OCI-LY7 (cell line): ENCODE results near the gene SAC3D1. TPM values are rescaled to one million over a fixed set of nuclear protein-coding genes. Genes with fewer than 3 reads are reported as not detected.

Experiments used
- BruUV-seq: library from RNA; stranded (reverse); fragments of 400-500 nt; replicated peaks from 2 replicates; lab custom pipeline; 2021; lab: Mats Ljungman, UMichigan
- CTCF ChIA-PET: fragments of 300-600 bp; sonication (Branson Sonifier 250); formaldehyde crosslinking; loops from one replicate; lab custom pipeline; 2022; ENCODE audit warnings: antibody characterized with exemption; ENCODE audit not compliant: unreplicated experiment; lab: Charles Lee
- POLR2A ChIA-PET: fragments of 300-600 bp; sonication (Branson Sonifier 250); formaldehyde crosslinking; loops from one replicate; lab custom pipeline; 2022; ENCODE audit warnings: antibody characterized with exemption; lab: Charles Lee
- DNase-seq: peaks from one replicate; pipeline ENCODE4 v3.0.0-alpha.2; 2015; ENCODE audit warnings: low spot score
- H2AFZ ChIP-seq: fragments of 200-600 bp; sonication (generic), shearing (Covaris generic); 2 replicates; pipeline ENCODE4 v1.6.1; 2014; ENCODE audit warnings: mild to moderate bottlenecking, antibody characterized with exemption, low read length, moderate library complexity
- H3K27ac ChIP-seq: fragments of 200-600 bp; sonication (generic); 2 replicates; pipeline ENCODE4 v1.5.1; 2014; ENCODE audit warnings: mixed run types, low read depth, mild to moderate bottlenecking, moderate library complexity, low read length, inconsistent platforms; ENCODE audit not compliant: poor library complexity, severe bottlenecking
- H3K36me3 ChIP-seq: fragments of 200-600 bp; sonication (generic); 2 replicates; pipeline ENCODE4 v1.6.1; 2014; ENCODE audit warnings: mild to moderate bottlenecking, antibody characterized with exemption, low read length, moderate library complexity, mixed read lengths; ENCODE audit not compliant: insufficient read depth
- H3K4me1 ChIP-seq: fragments of 200-600 bp; sonication (generic); 2 replicates; pipeline ENCODE4 v1.5.1; 2014; ENCODE audit warnings: mild to moderate bottlenecking, low read length; ENCODE audit not compliant: insufficient read depth, poor library complexity, severe bottlenecking
- H3K4me2 ChIP-seq: fragments of 200-600 bp; sonication (generic); 2 replicates; pipeline ENCODE4 v1.6.1; 2014; ENCODE audit warnings: mild to moderate bottlenecking, low read length
- H3K4me3 ChIP-seq: fragments of 200-600 bp; sonication (generic); 2 replicates; pipeline ENCODE4 v1.5.1; 2014; ENCODE audit warnings: mild to moderate bottlenecking, low read depth, low read length; ENCODE audit not compliant: poor library complexity, severe bottlenecking
- H3K79me2 ChIP-seq: fragments of 200-600 bp; sonication (generic); 2 replicates; pipeline ENCODE4 v1.6.1; 2016; ENCODE audit warnings: low read depth, mild to moderate bottlenecking, low read length, moderate library complexity, mixed read lengths; ENCODE audit not compliant: insufficient read depth
- H3K9me2 ChIP-seq: fragments of 200-600 bp; sonication (generic); 2 replicates; pipeline ENCODE4 v1.6.1; 2016; ENCODE audit warnings: mild to moderate bottlenecking, low read length, mixed read lengths; ENCODE audit not compliant: insufficient read depth
- H3K9me3 ChIP-seq: fragments of 200-600 bp; sonication (generic); 2 replicates; pipeline ENCODE4 v1.6.1; 2014; ENCODE audit warnings: mild to moderate bottlenecking, mixed run types, low read length, mixed read lengths
- H4K20me1 ChIP-seq: fragments of 200-600 bp; sonication (generic); 2 replicates; pipeline ENCODE4 v1.6.1; 2014; ENCODE audit warnings: mild to moderate bottlenecking, antibody characterized with exemption, low read length, moderate library complexity, mixed read lengths; ENCODE audit not compliant: insufficient read depth
- CTCF ChIP-seq: fragments of 200-600 bp; sonication (generic); conservative IDR thresholded peaks from 2 replicates; pipeline ENCODE4 v1.5.1; 2014; ENCODE audit warnings: mild to moderate bottlenecking, antibody characterized with exemption, low read length, moderate library complexity, mixed read lengths
- EZH2phosphoT487 ChIP-seq: fragments of 200-600 bp; sonication (generic); IDR thresholded peaks from 2 replicates; pipeline ENCODE4 v1.6.1; 2018; ENCODE audit warnings: low read depth, borderline replicate concordance, mild to moderate bottlenecking, mixed run types, antibody characterized with exemption, low read length, moderate library complexity, mixed read lengths
- intact Hi-C: fragments of 100-400 bp; cut with micrococcal nuclease; formaldehyde crosslinking; loops from one replicate; pipeline ENCODE4 v1.10.0; 2022; ENCODE audit not compliant: unreplicated experiment
- total RNA-seq, 2 experiments: library from RNA; depleted of rRNA in 1 of 2; stranded (reverse); fragments of >200 nt in 1 of 2; shearing (Covaris generic) in 1 of 2; gene quantifications; 2 replicates each; pipeline ENCODE4 v1.2.3, GENCODE V29; 2014 to 2022

The SAC3D1 gene
- total RNA-seq, 2 experiments from 2014 or later: 28.2 to 32.5 TPM

- no peaks in the 10 kb centered on the region for H3K9me2 ChIP-seq
- 0 out of 2 replicates have a peak, but pooled peaks cover 6% of the 10 kb centered on the region for H3K36me3 ChIP-seq
- TF ChIP-seq CTCF (no peak), EZH2phosphoT487 (no peak)
- no peak for DNase-seq
- peak overlapping the region; percentile 59 for H2AFZ ChIP-seq
- intact Hi-C loops: loop anchor here (1.0 to 5.0 kb wide), 4 partner anchors 13 to 180 kb away; partner anchors contain the start of genes ARL2, CDCA5 and ZFPL1
- BruUV-seq: no TSS peak
- H3K9me3 ChIP-seq: no peaks in the 10 kb centered on the region
- H3K4me2 ChIP-seq: peak overlapping the region; percentile 79
- peak overlapping the region; percentile 66 for H3K4me3 ChIP-seq
- ChIA-PET POLR2A (interaction anchor here (1.3 kb wide), 1 partner anchor 28 kb away, joined by 3 read pairs; no protein-coding TSS in a partner anchor), CTCF (interaction anchor here (0.6 kb wide), 1 partner anchor 32 kb away, joined by 3 read pairs; the partner anchor contains the start of gene NAALADL1)
- peaks cover 13% of the 10 kb centered on the region for H3K4me1 ChIP-seq
- H4K20me1 ChIP-seq: no peaks in the 10 kb centered on the region
- H3K27ac ChIP-seq: no peak overlapping the region
- peaks cover 8% of the 10 kb centered on the region; the same call in 1 of the 2 replicates for H3K79me2 ChIP-seq
Measured at GRCh38 chr11:65026810-65027209, 14.2 kb upstream of the SAC3D1 start.

GRCh38 chr11:65027213-65028067, 13.6 kb upstream of the SAC3D1 start, which contains the start of gene SNX15:
TSS of gene SNX15 (plus strand) at chr11:65027439. CDS start at chr11:65027538, 99 bp downstream.
- H2AFZ ChIP-seq: peak within 1 kb of the TSS; percentile 59
- H3K36me3 ChIP-seq: peaks cover 6% of the 10 kb centered on the region
- ChIA-PET CTCF (interaction anchor here (0.6 kb wide), 1 partner anchor 31 kb away, joined by 3 read pairs; the partner anchor contains the start of gene NAALADL1), POLR2A (interaction anchor here (0.9 kb wide), 1 partner anchor 13 kb away, joined by 6 read pairs; the partner anchor contains the start of gene SAC3D1)
- H3K4me1 ChIP-seq: peaks cover 18% of the 10 kb centered on the region
- no peaks in the 10 kb centered on the region for H3K9me3 ChIP-seq
- peak; percentile 99 for DNase-seq
- peak within 1 kb of the TSS; percentile 66 for H3K4me3 ChIP-seq
- no peaks in the 10 kb centered on the region for H3K9me2 ChIP-seq
- peak within 1 kb of the TSS; percentile 75 for H3K27ac ChIP-seq
- peaks cover 8% of the 10 kb centered on the region; the same call in 1 of the 2 replicates for H3K79me2 ChIP-seq
- H4K20me1 ChIP-seq: no peaks in the 10 kb centered on the region
- TF ChIP-seq CTCF (peak; percentile 57), EZH2phosphoT487 (no peak)
- TSS peak; percentile 73 for BruUV-seq
- peak within 1 kb of the TSS; percentile 79 for H3K4me2 ChIP-seq
- intact Hi-C loops: loop anchor here (1.0 to 5.0 kb wide), 4 partner anchors 13 to 180 kb away; partner anchors contain the start of genes ARL2, CDCA5 and ZFPL1
